Heart left ventricle (tissue), 13 donors: Measurements from ENCODE around the gene RTN1.

Source experiments
- POLR2A ChIP-seq, 2 donors: fragments of 450-650 bp; IDR thresholded peaks; one replicate each; pipeline ENCODE4 v1.6.1; 2017; ENCODE audit warnings: antibody characterized with exemption in 2 of 2, mild to moderate bottlenecking in 2 of 2, moderate library complexity in 2 of 2
- TF ChIP-seq, protein P1 (sequence below), 12 donors: fragments of 200-600 bp; sonication (generic) in 4 of 12; IDR thresholded peaks; one replicate each; pipeline versions ENCODE4 v1.5.0 to v1.8.0; 2018 to 2022; ENCODE audit warnings: antibody characterized with exemption in 12 of 12, mild to moderate bottlenecking in 5 of 12
- donor health status: ischemic (EF 13 %, LVEDD 7.1; RV severe dilation, severe dysfunction).
- donor health status: DM: no; HTN: yes; CAD: no.
- donor health status: DM: no; HTN: no; CAD: no.
- donor health status: ischemic (EF 25% LVEDD 6.9; RV normal size, moderate dysfunction).
- donor health status: ischemic (EF 25% LVEDD 5.7; RV mildly dilated, moderate dysfunction).
- donor health status: ischemic (EF 35%, LVEDD 5.7; RV mildly dilated, moderate dysfunction).
- donor health status: nonischemic (EF 11% LVEDD 7.7; RV severe dilation, severe dysfunction).
- donor health status: DM: yes; HTN: yes; CAD: no.
- donor health status: PGD.
- donor health status: ischemic (EF 29% LVEDD 5.4; RV normal size, mild dysfunction).
- donor health status: nonischemic (EF 23%, LVEDD 6.1; RV moderate dilation, normal function).

DNA sequence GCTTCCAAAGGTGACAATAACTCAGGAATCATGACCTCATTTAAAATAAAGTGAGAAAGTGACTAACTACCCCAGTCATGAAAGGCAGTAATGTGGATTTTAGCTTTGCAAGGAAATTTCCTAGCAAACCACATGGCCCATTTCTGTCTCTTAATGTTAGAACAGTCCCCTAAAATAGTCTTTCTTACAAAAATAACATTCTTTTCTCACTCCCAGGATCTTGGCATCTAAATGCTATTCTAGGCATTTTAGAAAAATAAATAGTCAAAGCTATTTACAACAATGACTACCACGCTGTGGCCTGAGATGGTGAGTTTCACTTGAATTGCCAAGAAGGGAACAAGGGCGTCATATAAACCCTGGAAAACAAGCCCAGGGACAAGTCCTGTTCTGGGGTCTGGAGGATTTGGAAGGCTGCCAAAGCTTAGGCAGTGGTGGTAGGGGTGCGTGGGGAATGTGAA is 192.8 kb downstream of the RTN1 start:
- TF ChIP-seq, protein P1, sequence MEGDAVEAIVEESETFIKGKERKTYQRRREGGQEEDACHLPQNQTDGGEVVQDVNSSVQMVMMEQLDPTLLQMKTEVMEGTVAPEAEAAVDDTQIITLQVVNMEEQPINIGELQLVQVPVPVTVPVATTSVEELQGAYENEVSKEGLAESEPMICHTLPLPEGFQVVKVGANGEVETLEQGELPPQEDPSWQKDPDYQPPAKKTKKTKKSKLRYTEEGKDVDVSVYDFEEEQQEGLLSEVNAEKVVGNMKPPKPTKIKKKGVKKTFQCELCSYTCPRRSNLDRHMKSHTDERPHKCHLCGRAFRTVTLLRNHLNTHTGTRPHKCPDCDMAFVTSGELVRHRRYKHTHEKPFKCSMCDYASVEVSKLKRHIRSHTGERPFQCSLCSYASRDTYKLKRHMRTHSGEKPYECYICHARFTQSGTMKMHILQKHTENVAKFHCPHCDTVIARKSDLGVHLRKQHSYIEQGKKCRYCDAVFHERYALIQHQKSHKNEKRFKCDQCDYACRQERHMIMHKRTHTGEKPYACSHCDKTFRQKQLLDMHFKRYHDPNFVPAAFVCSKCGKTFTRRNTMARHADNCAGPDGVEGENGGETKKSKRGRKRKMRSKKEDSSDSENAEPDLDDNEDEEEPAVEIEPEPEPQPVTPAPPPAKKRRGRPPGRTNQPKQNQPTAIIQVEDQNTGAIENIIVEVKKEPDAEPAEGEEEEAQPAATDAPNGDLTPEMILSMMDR (IDR thresholded peaks at IDR 0.05) = no peak
- no peak for TF ChIP-seq POLR2A (IDR thresholded peaks at IDR 0.05)
